GM19397 (cell line): ENCODE data around the gene TMEM272.

ENCODE experiments used
- ATAC-seq: cut with Tn5 transposase; IDR thresholded peaks from one replicate; pipeline ENCODE4 v1.9.1; 2021; ENCODE audit warnings: mild to moderate bottlenecking, moderate library complexity; ENCODE audit not compliant: unreplicated experiment

TMEM272 gene

DNA sequence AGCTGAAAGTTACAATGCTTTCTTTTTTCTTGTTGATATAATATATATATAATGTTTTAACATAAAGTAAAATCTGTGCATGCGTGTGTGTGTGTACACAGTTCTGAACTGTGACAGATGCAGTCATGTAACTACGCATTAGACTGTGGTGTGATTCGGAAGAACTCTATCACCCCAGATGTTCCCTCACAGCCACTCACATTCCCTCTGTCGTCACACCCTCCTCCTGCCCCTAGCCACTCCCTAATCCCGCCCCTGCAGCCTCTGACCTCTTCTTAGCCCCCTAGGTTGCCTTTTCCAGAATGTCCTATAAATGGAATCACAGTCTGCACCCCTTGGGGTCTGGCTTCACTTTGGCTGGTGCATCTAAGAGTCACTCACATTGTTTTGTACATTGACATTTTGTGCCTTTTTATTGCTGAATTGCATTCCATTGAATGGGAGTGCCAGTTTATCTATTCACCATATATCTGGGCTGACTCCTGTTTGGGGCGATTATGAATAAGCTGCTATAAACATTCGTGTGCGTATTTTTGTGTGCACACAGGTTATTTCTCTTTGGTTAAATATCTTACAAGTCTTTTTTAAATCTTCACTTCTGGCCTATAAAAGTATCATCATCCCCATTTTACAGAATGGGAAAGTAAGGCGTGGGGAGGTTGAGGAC is 61.4 kb downstream of the TMEM272 start:
- no peak for ATAC-seq

DNA sequence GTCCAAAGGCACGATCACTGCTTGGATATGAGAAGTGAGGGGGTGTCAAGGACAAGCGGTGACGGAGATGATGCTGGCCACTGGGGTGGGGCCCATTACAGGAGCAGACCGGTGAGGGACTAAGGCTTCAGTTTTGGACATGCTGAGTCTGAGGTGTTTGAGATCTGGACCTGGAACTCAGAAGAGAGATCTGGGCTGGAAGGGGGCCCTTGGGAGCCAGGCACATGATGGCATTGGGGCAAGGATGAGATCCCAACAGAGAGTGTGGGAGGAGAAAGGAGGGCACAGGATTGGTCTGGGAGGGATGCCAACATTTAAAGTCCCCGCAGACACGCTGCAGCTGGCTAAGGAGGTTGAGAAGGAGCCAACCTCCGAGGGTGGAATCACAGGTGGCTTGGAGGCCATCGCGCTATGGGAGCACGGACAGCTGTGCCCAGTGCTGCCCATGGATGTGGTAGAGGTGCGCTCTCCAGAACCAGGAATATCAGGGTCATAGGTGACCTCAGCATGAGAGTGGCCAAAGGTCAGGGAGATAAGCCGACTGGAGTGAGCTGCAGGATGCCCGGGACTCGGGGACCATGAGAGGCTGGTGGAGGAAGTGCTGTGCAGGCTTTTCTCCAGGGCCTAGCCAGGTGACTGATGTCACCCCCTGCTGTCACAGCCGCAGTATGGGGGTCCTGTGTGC is 62.8 kb downstream of the TMEM272 start:
- ATAC-seq: no peak

DNA sequence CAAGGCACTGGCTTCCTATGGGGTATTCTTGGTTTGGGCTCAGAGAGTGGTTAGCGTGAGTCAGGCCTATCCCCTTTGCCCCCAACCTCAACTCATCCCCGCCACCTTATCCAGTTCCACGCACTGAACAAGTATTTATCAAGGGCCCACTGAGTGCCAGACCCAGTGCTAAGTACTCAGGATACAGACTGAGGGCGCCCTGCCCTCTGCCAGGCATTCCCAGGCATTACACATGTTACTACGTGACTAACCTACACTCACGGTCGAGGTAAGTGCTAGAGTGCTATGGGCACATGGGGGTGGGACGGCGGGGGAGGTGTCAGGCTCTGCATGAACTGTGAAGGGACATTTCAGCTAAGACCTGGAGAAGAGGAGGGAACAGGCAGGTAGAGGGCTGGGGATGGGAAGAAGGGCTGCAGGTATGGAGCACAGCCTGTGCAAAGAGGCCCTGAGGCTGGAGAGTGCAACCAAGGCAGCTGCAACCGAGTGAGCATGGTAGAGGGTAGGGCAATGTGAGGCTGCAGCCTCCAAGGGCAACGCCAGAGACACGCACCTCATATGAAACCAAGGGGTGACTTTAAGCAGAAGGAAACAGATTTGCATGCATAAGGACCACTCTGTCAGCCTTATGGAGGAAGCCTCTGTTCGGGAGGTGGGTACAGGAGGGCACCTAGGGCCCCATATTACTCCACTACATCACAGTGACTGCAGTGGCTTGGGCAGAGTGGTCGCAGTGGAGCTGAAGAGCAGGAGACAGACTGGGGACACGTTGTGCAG is 63.5 kb downstream of the TMEM272 start:
- no peak for ATAC-seq

DNA sequence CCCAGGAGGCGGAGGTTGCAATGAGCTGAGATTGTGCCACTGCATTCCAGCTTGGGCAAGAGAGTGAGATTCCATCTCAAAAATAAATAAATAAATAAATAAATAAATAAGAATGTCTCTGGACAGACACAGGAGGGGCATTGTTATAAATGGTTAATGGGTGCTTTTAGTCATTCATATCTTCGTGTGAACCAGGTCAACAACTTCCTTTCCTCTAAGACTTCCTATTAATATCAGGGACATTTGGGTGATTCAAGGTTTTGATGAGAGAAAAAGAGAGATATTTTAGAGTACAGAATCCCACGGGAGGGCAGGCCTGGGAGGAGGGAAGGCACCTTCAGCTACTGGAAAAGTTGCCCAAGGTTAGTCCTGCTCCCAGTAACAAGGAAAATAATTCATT is 64.9 kb downstream of the TMEM272 start:
- ATAC-seq: no peak

DNA sequence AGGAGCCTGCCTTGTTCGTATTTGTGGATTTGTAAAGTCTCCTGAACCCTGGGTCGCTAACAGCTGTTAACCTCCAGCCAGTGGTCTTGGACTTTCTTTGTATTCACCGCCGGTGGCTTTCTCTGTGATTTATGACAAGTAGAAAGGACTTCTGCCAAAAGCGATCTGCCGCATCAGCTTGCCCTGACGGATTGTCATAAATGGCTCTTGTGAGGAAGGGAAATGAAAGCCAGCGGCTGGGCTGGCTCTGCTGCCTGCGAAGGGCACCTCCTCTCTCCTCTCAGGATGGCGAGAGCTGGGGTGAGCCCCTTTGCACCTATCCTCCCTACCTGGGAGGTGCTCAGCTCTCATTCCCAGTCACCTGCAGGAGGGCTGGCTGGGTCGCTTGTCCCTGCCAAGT is 66.6 kb downstream of the TMEM272 start:
- no peak for ATAC-seq

DNA sequence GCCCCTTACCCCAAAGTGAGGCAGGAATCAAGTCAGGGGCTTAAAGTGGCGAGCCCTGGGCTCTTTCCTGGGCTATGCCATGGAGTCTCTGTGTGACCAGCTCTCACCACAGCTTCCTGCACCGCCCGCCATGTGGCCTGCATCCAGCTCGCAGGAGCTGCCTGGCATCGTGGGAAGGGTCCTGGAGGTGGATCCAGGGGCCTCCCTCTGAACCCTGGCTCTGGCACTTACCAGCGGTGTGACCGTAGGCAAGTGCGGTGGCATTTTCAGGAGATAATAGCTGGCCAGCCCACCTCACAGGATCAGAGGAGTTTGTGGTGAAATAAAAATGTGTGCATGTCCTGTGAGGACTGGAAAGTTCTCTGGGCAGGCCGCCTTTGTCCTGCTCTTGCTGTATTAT is 67.1 kb downstream of the TMEM272 start:
- no peak for ATAC-seq

DNA sequence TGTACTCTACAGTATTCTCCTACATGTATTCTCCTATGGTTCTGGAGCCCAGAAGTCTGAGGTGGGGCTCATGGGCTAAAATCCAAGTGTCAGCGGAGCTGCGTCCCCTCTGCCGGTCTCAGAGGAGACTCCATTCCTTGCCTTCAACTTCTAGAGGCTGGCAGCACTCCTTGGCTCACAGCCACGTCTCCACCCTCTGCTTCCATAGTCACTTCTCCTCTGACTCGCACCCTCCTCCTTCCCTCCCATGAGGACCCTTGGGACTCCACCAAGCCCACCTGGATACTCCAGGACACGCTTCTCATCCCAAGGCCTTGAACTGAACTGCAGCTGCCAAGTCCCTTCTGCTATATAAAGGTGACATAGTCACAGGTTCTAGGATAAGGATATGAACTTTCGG is 68.8 kb downstream of the TMEM272 start:
- ATAC-seq: no peak

DNA sequence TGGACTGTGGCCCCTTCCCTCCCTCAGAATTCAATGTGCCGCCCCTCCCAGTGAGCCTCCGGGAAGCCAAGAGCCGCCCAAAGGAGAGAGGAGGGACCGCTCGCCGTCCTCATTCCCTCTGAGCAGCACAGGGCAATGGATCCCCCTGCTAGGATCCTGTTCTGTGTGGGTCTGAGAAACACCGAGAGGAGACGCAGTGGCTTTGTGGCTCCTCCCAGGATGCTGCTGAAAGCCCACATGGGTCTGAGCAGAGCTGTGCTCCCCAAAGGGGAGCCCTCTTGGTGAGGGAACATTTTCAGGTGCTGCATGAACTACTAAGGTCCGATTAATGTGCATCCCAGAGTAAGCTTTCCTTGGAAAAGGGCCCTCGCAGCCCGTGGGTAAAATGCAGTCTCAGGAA is 71.5 kb downstream of the TMEM272 start:
- no peak for ATAC-seq

DNA sequence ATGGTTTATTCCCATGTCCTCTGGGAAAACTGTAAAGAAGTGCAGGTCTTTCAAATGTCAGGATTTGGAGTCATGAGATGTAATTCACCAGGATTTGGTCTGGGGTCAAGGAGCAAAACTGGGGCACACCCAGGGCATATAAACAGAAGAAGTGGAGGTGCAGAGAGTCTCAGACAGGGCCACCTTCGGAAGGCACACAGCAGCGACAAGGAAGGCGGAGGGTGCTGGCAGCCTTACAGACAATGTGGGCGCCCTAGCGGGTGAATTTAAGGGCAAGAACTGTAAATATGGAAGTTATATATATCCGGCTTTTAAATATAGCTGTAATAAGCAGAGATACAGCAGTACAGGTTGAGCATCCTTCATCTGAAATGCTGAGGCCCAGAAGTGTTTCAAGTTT is 72.2 kb downstream of the TMEM272 start:
- ATAC-seq: no peak

DNA sequence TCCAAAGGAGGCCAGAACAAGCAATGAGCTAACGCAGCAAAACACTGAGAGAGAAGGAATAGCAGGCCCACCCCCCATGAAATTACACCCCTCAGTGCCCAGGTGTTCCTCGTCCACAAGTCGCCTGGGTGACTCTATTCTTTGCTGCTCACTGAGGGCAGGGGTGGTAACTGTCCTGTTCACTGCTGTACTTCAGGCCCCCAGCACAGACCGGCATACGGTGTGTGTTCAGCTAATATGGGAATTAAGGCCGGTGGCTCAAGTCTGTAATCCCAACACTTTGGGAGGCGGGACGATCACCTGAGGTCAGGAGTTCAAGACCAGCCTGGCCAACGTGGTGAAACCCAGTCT is 72.9 kb downstream of the TMEM272 start:
- ATAC-seq: no peak

DNA sequence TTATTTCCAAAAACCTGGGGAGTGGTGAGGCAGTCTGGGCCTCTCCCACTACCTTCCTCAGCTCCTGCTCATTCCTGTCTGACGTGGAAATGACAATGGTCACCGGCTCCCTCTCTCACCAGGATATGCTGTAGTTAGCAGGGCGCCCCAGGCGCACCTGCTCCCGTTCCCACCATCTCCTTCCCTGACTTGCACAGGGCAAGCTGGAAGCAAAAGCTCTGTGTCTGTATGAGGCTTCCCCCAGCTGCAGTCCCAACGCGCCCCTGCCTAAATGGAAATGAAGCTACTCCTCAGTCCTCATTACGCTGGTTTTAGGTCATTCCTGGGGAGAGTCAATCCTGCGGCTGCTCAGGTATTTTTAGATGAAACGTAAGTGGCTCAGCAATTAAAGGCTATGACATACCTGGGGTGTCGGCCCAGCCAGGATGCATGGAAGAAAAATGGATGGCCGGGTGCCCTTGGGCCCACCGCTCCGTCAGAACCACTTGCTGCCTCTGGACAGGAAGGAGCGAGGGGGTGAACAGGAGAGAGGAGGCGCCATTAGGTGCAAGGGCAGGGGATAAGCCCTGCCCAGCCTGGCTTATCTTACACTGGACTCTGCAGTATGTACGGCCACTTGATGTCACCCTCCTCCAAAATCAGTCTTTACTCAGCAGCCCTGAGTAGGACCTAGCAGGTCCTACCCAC is 73.4 kb downstream of the TMEM272 start:
- ATAC-seq: no peak

DNA sequence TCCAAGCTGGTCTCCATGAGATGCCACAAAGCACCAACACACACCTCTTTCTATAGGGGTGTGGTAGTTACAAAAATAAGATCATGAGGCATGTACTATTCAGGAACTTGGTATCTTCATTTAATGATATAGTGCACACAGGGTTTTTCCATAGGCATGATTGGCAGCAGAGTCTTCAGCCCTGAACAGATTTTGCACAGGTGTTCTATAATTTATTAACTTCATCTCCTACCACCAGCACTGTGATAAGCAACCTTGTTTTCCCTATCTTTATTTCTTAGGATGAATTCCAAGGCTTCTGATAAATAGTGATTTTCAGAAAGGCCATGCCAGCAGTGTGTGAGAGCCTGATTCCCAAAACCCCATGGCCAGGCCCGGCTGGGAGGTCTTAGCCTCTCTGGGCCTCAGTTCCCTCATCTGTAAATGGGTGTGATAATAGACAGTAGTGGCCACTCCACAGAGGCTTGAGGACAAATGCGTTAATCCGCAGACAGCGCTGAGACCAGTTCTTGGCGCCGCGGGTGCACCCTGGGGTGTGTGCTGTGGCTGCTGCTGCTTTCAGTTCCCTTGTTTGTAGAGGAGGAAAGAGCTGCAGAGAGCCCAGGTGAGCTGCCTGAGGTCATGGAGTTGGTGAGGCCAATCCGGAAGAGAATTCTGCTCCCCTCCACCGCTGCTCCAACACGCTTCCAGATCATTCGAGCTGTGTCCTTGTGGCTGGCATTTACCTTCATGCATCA is 74.1 kb downstream of the TMEM272 start:
- no peak for ATAC-seq

DNA sequence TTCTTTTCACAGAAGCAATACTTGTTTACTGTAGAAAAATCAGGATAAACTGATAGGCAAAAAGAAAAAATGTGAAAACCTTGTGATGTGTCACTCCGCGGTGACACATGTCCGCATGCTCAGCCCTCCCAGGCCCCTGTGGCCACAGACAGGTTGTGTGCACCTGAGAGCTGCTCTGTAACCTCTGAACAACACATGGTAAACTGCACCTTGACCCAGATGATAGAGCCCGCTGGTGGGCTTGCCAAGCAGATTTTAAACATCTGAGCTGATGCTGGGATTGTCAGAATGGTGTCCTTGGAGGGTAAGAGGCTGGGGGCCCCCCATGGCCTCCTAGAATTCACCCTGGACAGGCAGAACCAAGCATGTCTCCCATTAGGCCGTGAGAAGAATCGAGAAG is 74.8 kb downstream of the TMEM272 start:
- ATAC-seq: no peak

DNA sequence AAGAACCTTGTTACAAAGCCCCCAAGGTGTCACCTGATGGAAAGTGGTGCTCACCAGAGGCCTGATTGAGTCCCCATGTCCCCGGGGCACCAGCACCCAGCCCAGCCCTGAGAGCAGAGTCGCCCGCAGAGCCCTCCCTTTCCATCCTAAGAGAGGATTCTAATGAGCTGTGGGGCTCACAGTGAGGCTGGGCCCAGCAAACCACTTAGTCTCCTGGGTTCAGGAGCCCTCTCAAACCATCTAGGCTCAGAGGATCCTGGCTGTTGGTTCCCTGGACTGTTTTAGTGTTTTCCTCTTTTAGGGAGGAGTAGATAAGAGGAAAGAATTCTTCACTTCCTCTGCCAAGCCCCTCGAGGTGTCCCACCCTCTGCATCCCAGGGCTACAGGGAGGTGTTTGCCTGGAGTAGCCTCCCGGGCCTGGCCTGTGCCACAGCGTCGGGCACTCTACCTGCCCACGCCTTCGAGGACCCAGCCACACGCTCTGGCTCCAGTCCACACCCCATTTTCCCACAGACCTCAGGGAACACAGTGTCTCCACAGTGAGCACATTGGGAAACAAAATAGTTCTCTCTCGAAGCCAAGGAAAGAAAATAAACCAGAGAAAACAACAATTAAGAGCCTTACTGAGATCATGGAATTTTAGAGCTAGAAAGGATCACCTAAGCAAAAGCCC is 75.4 kb downstream of the TMEM272 start:
- no peak for ATAC-seq

DNA sequence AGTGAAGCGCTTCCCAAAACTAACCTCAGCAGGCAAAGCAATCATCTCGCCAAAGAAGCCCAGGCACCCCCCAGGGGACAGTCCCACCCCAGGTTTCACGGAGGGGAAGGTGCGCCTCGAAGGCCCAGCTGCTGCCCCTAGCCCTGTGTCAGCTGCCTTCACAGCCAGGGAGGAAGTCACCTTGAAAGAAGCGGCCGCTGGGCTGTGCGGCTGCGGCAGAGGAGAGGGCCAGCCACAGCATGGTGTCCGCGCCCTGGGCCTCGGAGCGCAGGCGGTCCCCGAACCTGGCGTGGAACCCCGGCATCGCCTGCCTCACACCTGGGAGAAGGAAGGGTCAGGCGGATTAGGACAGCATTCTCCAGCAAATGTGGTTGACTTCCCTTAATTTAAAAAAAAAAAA is 76.0 kb downstream of the TMEM272 start:
- no peak for ATAC-seq

DNA sequence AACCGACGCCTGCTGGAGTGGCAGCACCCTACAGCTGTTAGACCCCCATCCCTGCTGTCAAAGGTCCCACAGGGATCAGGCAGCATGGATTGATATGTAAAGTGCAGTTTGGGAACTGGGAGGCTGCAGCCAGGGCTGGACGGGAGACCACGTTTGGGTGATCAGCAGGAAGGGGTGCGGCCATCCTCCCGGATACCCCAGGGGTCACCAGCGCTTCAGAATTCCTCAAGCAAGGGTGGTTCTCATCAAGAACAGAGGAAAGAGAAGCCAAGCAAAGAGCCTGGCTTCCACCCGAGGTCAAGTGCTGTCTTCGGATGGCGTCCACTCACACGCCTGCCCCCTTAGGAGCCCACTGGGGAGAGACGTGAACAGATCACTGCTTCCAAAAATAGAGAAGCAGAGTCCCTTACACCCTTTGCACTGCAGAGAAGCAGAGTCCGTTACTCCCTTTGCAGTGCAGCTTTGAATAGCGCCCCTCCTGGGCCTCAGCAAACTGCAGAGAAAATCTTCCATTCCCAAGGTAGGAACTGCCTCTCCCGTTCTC is 76.5 kb downstream of the TMEM272 start:
- ATAC-seq: no peak

DNA sequence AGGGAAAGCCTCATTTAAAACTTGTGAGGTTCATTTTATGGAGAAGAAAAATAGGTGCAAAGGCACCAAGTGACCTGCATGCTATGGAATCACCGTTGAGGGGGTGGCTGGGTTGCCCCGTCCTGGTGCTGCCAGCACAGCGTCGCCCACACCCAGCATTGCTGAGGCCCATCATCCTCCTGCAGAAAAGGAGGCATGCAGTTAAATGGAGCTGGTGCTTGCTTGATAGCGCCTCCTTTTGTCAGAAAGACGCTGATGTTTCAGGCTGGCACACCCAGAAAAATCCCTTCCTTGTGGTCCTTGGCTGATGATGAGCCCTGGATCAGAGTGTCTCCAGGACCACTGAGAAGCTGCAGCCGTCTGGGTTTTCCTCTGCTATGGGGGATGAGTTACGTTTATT is 77.9 kb downstream of the TMEM272 start:
- ATAC-seq: no peak

DNA sequence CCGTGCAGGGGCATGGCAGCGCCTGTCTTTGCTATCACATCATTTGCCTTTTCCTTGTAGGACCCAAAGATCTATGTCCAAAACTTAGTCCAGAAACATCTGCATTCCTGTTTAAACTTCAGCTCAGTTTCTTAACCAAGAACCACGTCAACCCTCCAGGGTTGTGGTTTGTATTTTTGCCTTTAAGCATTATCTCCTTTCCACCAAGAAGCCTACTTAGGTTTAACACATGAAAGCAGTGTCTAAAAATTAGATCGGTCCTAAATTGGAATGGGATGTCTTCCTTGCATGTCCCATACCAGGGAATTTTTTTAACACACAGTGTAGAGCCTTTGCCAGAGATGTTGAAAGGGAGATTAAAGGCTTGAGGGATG is 79.8 kb downstream of the TMEM272 start:
- ATAC-seq: no peak

DNA sequence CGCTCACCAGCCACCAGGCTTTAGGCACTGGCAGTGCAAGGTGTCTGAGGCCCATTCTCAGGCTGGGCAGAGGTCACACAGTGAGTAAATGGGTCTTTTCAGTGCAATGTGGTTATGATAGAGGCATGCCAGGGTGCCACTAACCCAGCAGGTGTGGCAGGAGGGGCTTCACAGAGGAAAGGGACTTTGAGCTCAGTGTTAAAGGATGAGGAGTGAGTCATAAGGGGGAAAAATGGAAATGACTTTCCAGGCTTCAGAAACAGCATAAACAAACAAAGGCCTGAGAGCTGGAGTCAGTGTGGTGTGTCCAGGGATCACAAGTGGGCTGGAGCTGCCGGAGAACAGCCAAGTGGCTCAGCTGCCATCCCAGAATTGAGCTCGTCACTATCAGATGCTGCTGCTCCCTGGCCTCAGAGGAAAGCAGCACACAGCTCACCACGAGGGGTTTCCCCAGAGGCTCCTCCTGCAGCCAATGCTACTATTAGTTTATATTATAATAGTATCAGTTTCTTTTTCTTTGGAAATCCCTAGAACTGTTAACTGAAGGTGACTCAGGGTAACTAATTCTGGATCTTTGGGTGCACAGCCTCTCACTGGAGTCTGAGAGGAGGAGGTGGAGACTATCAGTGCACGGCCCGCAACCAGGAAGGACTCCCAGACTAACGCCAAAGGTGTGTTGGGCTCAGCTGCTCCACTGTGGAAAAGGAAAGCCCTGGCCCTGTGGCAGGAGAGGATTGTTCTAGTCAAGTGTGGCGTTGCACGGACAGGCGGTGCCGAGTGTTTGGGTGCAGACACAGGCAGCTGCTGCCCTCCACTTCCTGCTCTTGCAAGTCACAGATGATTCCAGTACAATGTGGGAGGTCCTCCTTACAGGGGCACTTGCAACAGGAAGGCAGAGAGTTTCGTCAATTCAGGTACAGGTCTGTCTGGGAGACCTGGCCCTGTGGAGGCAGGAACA is 80.5 kb downstream of the TMEM272 start:
- ATAC-seq: peak; percentile 70
